ENCODE measurements around the gene HPCAL1. TPM values are rescaled to one million over a fixed set of nuclear protein-coding genes. Genes with fewer than 3 reads are reported as not detected.

The HPCAL1 gene
- total and polyA plus RNA-seq, 2 experiments from 2014 or later = 8.3 to 25.4 TPM

GRCh38 chr2:10326151-10326616 is 23.5 kb downstream of the HPCAL1 start:
- ATAC-seq (no peak), DNase-seq (ENCODE audit: low spot score) (no peak)
- Mint-ChIP-seq H3K9me3 (peaks cover 7% of the 10 kb centered on the region; the same call in 1 of the 3 replicates), H3K4me3 (no peak overlapping the region), H3K36me3 (ENCODE audit: low read depth) (peaks cover 6% of the 10 kb centered on the region; the same call in 1 of the 3 replicates), H3K4me1 (peaks cover 72% of the 10 kb centered on the region), H3K27ac (no peak overlapping the region; the same call in 1 of the 2 replicates), H3K27me3 (ENCODE audit: insufficient read depth, low read depth, poor library complexity) (peaks cover 9% of the 10 kb centered on the region)
- no peak overlapping the region for H3K4me3 ChIP-seq
- H3K9me2 ChIP-seq (ENCODE audit: insufficient read depth) = no peaks in the 10 kb centered on the region
- H3K79me2 ChIP-seq (replicated peaks; ENCODE audit: insufficient read depth) = no peaks in the 10 kb centered on the region
- TF ChIP-seq JUNB (IDR thresholded peaks at IDR 0.05; ENCODE audit: unreplicated experiment) (no peak), EZH2 (IDR thresholded peaks at IDR 0.05; ENCODE audit: low read depth, unreplicated experiment) (no peak), CREB1 (CRISPR knock-in tag; IDR thresholded peaks at IDR 0.05; ENCODE audit: low read depth) (no peak)
- H3K4me1 ChIP-seq (ENCODE audit: insufficient read depth) = peaks cover 24% of the 10 kb centered on the region; the same call in 1 of the 2 replicates
- H3K27me3 ChIP-seq (ENCODE audit: insufficient read depth) = no peaks in the 10 kb centered on the region
- H3F3A ChIP-seq (replicated peaks; ENCODE audit: low read depth) = no peaks in the 10 kb centered on the region
- H3K36me3 ChIP-seq (ENCODE audit: insufficient read depth) = no peaks in the 10 kb centered on the region
- H3K27ac ChIP-seq (ENCODE audit: low read depth) = no peak overlapping the region
- no peak overlapping the region for H3K4me2 ChIP-seq
- H4K20me1 ChIP-seq (replicated peaks; ENCODE audit: insufficient read depth) = no peaks in the 10 kb centered on the region
- no peak overlapping the region for H2AFZ ChIP-seq

- H3K79me2 ChIP-seq (replicated peaks; ENCODE audit: insufficient read depth) = no peaks in the 10 kb centered on the region
- no peak for TF ChIP-seq STAT1 (IDR thresholded peaks at IDR 0.05; ENCODE audit: unreplicated experiment)
- no peak for TF ChIP-seq REST (IDR thresholded peaks at IDR 0.05; ENCODE audit: unreplicated experiment)
- no peak for TF ChIP-seq ZNF114 (CRISPR knock-in tag; IDR thresholded peaks at IDR 0.05)
- TF ChIP-seq CTCF (conservative IDR thresholded peaks at IDR 0.05; ENCODE audit: low read depth in 2 of 2) = no peak
- TF ChIP-seq NANOG (IDR thresholded peaks at IDR 0.05; ENCODE audit: borderline replicate concordance) = no peak
- no peak for TF ChIP-seq POLR2AphosphoS5 (IDR thresholded peaks at IDR 0.05; ENCODE audit: low read depth)
- no peak for TF ChIP-seq EZH2 (IDR thresholded peaks at IDR 0.05; ENCODE audit: low read depth, unreplicated experiment)
These were observed 24.2 kb downstream of the HPCAL1 start for GRCh38 chr2:10326707-10327594.

More at GRCh38 chr2:10326707-10327594, 24.2 kb downstream of the HPCAL1 start:
- Histone ChIP-seq H3K4me3 (no peak overlapping the region), H3K27ac (ENCODE audit: low read depth) (no peak overlapping the region), H3F3A (replicated peaks; ENCODE audit: low read depth) (no peaks in the 10 kb centered on the region), H3K36me3 (ENCODE audit: insufficient read depth) (no peaks in the 10 kb centered on the region), H3K9me2 (ENCODE audit: insufficient read depth) (no peaks in the 10 kb centered on the region), H2AFZ (no peak overlapping the region), H4K20me1 (replicated peaks; ENCODE audit: insufficient read depth) (no peaks in the 10 kb centered on the region), H3K4me2 (no peak overlapping the region), H3K27me3 (ENCODE audit: insufficient read depth) (no peaks in the 10 kb centered on the region), H3K4me1 (ENCODE audit: insufficient read depth) (peaks cover 30% of the 10 kb centered on the region; the same call in 1 of the 2 replicates)
- ATAC-seq = no peak
- Mint-ChIP-seq H3K27me3 (ENCODE audit: insufficient read depth, low read depth, poor library complexity) (peaks cover 9% of the 10 kb centered on the region), H3K36me3 (ENCODE audit: low read depth) (peaks cover 6% of the 10 kb centered on the region; the same call in 1 of the 3 replicates), H3K9me3 (peaks cover 7% of the 10 kb centered on the region; the same call in 1 of the 3 replicates), H3K4me1 (peaks cover 80% of the 10 kb centered on the region), H3K27ac (no peak overlapping the region), H3K4me3 (no peak overlapping the region)
- DNase-seq (ENCODE audit: low spot score) = no peak

Data from GM23338 (cell line).